ENCODE data around the gene BCAM.

DNA sequence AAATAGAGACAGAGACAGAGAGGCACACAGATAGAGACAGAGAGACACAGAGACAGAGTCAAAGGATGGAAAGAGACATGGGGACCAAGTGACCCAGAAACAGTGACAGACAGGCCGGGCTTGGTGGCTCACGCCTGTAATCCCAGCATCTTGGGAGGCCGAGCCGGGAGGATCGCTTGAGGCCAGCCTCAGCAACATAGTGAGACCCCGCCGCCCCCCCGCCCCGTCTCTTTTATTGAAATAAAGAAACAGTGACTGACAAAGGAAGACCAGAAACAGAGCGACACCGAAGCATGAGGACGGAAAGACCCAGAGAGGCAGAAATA lies 36.3 kb downstream of the BCAM start:
- TF ChIP-seq POLR2AphosphoS5 (IDR thresholded peaks at IDR 0.05; ENCODE audit: low read depth, low read length) (no peak), POLR2A (IDR thresholded peaks at IDR 0.05; ENCODE audit: low read depth, low read length) (no peak), TAF1 (IDR thresholded peaks at IDR 0.05; ENCODE audit: borderline replicate concordance, low read depth, low read length) (no peak)
